ENCODE measurements around the gene ZNF692. TPM values are rescaled to one million over a fixed set of nuclear protein-coding genes. Genes with fewer than 3 reads are reported as not detected.

The ZNF692 gene
- polyA plus RNA-seq, 1 donor from 2014 or later: 17.0 TPM

DNA sequence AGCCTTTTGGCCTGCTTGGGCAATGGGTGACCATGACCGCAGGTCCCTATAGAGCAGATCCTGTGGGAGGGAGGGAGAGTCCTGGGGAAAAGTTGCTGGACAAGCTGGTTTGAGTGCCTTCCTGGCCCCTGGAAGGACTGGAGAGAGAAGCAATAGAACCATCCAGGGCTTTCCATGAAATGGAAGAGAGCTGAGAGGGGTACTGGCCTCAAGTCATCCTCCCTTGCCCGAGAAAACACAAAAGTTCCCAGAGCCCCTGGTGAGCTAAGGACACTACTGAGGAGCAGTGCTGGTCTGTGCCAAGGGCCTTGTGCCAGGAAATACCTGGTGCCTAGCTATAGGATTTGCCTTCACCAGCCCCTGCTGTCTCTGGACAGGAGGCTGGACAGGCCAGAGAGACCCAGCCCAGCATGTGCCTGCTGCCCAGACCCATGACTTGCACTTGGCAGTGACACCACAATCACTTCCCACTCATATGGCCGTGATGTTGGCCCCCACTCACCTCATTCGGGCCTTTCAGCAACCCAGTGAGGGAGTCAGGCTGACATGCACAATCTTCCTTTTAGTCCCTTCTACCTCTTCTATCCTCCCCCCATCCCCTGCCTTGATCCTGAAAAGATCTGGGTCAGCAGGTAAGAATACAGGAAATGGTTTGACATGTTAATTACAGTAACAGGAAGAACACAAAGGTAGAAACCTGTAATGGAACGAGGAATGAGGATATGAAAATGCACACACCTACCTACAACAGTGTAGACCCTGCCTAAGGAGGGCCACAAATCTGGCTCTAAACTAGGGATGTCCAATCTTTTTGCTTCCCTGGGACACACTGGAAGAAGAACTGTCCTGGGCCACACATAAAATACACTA, 40.1 kb downstream of the ZNF692 start:
- peak overlapping the region; percentile 50 to 95 (median 51) for H3K27ac Mint-ChIP-seq
- no peaks in the 10 kb centered on the region for H3K9me3 Mint-ChIP-seq
- peaks cover 10% of the 10 kb centered on the region for H3K36me3 Mint-ChIP-seq
- no peaks in the 10 kb centered on the region for H3K27me3 Mint-ChIP-seq
- H3K4me1 Mint-ChIP-seq: peaks cover 30 to 53% (median 42%) of the 10 kb centered on the region in 3 donors
- H3K4me3 Mint-ChIP-seq: peak overlapping the region; percentile 8 to 92 (median 66)

DNA sequence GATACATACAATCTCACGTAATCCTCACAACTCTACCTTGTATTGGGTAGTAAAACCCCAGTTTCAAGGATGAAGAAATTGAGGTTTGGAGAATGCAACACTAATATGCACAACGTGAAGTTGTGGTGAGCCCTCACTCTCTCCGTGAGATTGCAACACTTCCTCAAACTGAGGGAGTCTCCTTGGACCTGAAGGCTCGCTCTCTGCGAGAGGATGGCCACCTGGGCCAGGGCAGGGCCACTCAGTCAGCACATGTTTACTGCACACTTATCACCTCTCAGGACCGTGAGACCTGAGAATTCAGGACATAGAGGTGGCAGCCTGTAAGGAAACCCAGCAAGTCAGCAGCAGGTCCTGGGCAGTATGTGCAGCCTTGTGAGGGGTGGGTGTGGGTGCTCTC, 41.8 kb downstream of the ZNF692 start:
- H3K9me3 Mint-ChIP-seq: no peaks in the 10 kb centered on the region
- H3K4me3 Mint-ChIP-seq: peak overlapping the region in 2 of 4 donors; percentile 8 to 82
- peak overlapping the region in 2 of 3 donors; percentile 45 to 64 for H3K27ac Mint-ChIP-seq
- peaks cover 23 to 37% (median 25%) of the 10 kb centered on the region in 3 donors for H3K4me1 Mint-ChIP-seq
- no peaks in the 10 kb centered on the region for H3K27me3 Mint-ChIP-seq
- H3K36me3 Mint-ChIP-seq: peaks cover 6% of the 10 kb centered on the region

GRCh38 chr1:248816042-248816851, 42.6 kb downstream of the ZNF692 start:
- peaks cover 6% of the 10 kb centered on the region for H3K36me3 Mint-ChIP-seq
- no peaks in the 10 kb centered on the region for H3K9me3 Mint-ChIP-seq
- H3K27ac Mint-ChIP-seq: no peak overlapping the region
- no peaks in the 10 kb centered on the region for H3K27me3 Mint-ChIP-seq
- H3K4me1 Mint-ChIP-seq: peaks cover 20 to 30% (median 22%) of the 10 kb centered on the region in 3 donors
- H3K4me3 Mint-ChIP-seq: no peak overlapping the region

GRCh38 chr1:248815407-248816034, 43.4 kb downstream of the ZNF692 start:
- Mint-ChIP-seq H3K9me3 (no peaks in the 10 kb centered on the region), H3K27ac (no peak overlapping the region), H3K36me3 (peaks cover 6% of the 10 kb centered on the region), H3K4me3 (no peak overlapping the region), H3K27me3 (no peaks in the 10 kb centered on the region), H3K4me1 (peaks cover 22 to 24% (median 23%) of the 10 kb centered on the region in 3 donors)

GRCh38 chr1:248814351-248814750, 44.5 kb downstream of the ZNF692 start:
- Mint-ChIP-seq H3K36me3 (peaks cover 6% of the 10 kb centered on the region), H3K9me3 (no peaks in the 10 kb centered on the region), H3K27me3 (no peaks in the 10 kb centered on the region), H3K4me3 (no peak overlapping the region), H3K27ac (peak overlapping the region in 1 of 3 donors; percentile 47), H3K4me1 (peaks cover 17 to 24% (median 24%) of the 10 kb centered on the region in 3 donors)

GRCh38 chr1:248813546-248813945, 45.3 kb downstream of the ZNF692 start:
- no peaks in the 10 kb centered on the region for H3K9me3 Mint-ChIP-seq
- no peak overlapping the region for H3K27ac Mint-ChIP-seq
- no peaks in the 10 kb centered on the region for H3K27me3 Mint-ChIP-seq
- H3K36me3 Mint-ChIP-seq: peaks cover 3% of the 10 kb centered on the region
- peaks cover 9 to 18% (median 17%) of the 10 kb centered on the region in 3 donors for H3K4me1 Mint-ChIP-seq
- no peak overlapping the region for H3K4me3 Mint-ChIP-seq

- peak overlapping the region in 1 of 4 donors; percentile 63 for H3K4me3 Mint-ChIP-seq
- peaks cover 3% of the 10 kb centered on the region for H3K36me3 Mint-ChIP-seq
Measured at GRCh38 chr1:248812736-248813425, 46.0 kb downstream of the ZNF692 start.

GRCh38 chr1:248811514-248812490, 47.1 kb downstream of the ZNF692 start:
- no peaks in the 10 kb centered on the region for H3K27me3 Mint-ChIP-seq
- peaks cover 8 to 19% (median 18%) of the 10 kb centered on the region in 3 donors for H3K4me1 Mint-ChIP-seq
- peaks cover 3% of the 10 kb centered on the region for H3K36me3 Mint-ChIP-seq
- peak overlapping the region in 1 of 3 donors; percentile 26 for H3K27ac Mint-ChIP-seq
- H3K4me3 Mint-ChIP-seq: peak overlapping the region in 1 of 4 donors; percentile 39
- H3K9me3 Mint-ChIP-seq: no peaks in the 10 kb centered on the region

More at GRCh38 chr1:248812736-248813425, 46.0 kb downstream of the ZNF692 start:
- H3K9me3 Mint-ChIP-seq: no peaks in the 10 kb centered on the region
- no peaks in the 10 kb centered on the region for H3K27me3 Mint-ChIP-seq
- H3K4me1 Mint-ChIP-seq: peaks cover 6 to 17% (median 13%) of the 10 kb centered on the region in 3 donors
- no peak overlapping the region for H3K27ac Mint-ChIP-seq

DNA sequence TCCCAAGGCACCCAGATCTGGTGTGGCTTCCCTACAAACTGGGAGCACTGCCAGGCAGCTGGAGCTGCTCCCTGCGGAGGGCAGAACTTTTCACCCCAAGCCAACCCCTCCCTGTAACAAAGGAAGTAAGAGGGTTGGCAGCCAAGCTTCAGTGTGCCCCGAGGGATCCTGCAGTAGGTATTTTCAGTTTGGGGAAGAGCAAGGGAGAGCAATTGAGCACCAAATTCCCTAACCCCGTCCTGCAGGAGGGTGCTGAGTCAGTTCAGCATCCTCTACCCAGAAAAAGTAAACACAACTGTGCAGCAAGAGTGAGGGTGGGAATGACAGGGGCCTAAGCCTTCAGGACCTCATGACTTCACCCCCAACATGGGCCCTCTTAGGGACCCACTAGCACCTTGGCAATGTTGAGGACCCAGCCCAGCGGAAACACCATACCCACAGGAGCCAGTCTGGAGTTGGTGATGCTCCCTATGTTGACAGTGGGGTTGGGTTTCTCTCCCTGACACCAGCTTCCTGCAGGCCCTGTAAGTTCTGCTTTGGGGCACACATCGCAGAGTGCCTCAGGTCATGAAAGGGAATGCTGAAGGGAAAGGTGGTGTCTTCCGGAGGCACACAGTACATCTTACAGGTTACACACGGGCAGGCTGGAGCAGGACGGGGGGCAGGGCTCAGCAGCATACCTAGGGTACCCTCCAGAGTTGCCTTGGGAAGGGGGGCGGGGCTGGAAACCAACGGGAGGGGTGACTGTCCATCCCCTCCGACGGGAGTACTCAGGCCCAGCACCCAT, 48.0 kb downstream of the ZNF692 start:
- Mint-ChIP-seq H3K27me3 (no peaks in the 10 kb centered on the region), H3K4me3 (peak overlapping the region in 2 of 4 donors; percentile 39 to 45), H3K4me1 (peaks cover 13 to 24% (median 21%) of the 10 kb centered on the region in 3 donors), H3K36me3 (peaks cover 3% of the 10 kb centered on the region), H3K27ac (no peak overlapping the region), H3K9me3 (no peaks in the 10 kb centered on the region)

- H3K4me3 Mint-ChIP-seq: peak overlapping the region in 1 of 4 donors; percentile 45
- no peaks in the 10 kb centered on the region for H3K9me3 Mint-ChIP-seq
- no peaks in the 10 kb centered on the region for H3K27me3 Mint-ChIP-seq
- peak overlapping the region in 1 of 3 donors; percentile 60 for H3K27ac Mint-ChIP-seq
- peaks cover 21 to 28% (median 27%) of the 10 kb centered on the region in 3 donors for H3K4me1 Mint-ChIP-seq
- peaks cover 3% of the 10 kb centered on the region for H3K36me3 Mint-ChIP-seq
Measured at GRCh38 chr1:248810000-248810726, 48.7 kb downstream of the ZNF692 start.

DNA sequence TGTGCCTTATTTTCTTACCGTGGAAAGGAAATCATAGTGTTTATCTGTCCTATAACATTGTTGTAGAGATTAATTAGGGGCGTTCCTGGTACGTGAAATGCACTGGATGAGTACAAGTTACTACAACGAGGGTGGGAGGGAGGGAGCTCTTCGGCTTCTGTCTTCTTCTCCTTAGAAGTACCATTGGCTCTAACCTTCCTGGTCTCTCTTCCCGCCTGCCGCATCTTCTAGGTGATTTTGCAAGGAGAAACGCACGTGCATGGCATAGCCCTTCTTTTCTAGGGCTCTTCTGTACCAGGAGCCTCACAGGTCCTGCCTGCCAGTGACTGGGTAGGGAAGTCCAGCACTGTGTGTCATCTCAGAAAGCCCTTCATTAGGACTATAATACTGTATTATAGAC, 50.0 kb downstream of the ZNF692 start:
- Mint-ChIP-seq H3K36me3 (peaks cover 2% of the 10 kb centered on the region), H3K27me3 (no peaks in the 10 kb centered on the region), H3K4me1 (peaks cover 28 to 34% (median 28%) of the 10 kb centered on the region in 3 donors), H3K9me3 (peaks cover 0 to under 1% (median 0%) of the 10 kb centered on the region in 3 donors), H3K27ac (no peak overlapping the region), H3K4me3 (no peak overlapping the region)

GRCh38 chr1:248807067-248807737, 51.7 kb downstream of the ZNF692 start:
- H3K36me3 Mint-ChIP-seq: peaks cover 5% of the 10 kb centered on the region
- peak overlapping the region in 2 of 3 donors; percentile 7 to 67 for H3K27ac Mint-ChIP-seq
- H3K4me3 Mint-ChIP-seq: peak overlapping the region in 2 of 4 donors; percentile 28 to 38
- peaks cover 0 to 5% (median 2%) of the 10 kb centered on the region in 3 donors for H3K9me3 Mint-ChIP-seq
- peaks cover 31 to 38% (median 31%) of the 10 kb centered on the region in 3 donors for H3K4me1 Mint-ChIP-seq
- H3K27me3 Mint-ChIP-seq: no peaks in the 10 kb centered on the region

All from IgD-negative memory B cell (primary cell).